OCI-LY1 (cell line): ENCODE measurements around the gene GTPBP3.

Source experiments
- H2AFZ ChIP-seq: fragments of 200-600 bp; sonication (generic), shearing (Covaris generic); 2 replicates; pipeline ENCODE4 v1.6.0; 2014; ENCODE audit warnings: antibody characterized with exemption, mild to moderate bottlenecking, low read length
- H3F3A ChIP-seq: fragments of 200-600 bp; sonication (generic), shearing (Covaris generic); 2 replicates; pipeline ENCODE4 v1.6.0; 2014; ENCODE audit warnings: mild to moderate bottlenecking, antibody characterized with exemption, low read length, moderate library complexity; ENCODE audit not compliant: insufficient read depth
- H3K27ac ChIP-seq: fragments of 200-600 bp; sonication (generic); 2 replicates; pipeline ENCODE4 v1.5.1; 2014; ENCODE audit warnings: low read length, mixed run types, mild to moderate bottlenecking, low read depth; ENCODE audit not compliant: poor library complexity, severe bottlenecking
- H3K27me3 ChIP-seq: fragments of 200-600 bp; sonication (generic); 2 replicates; pipeline ENCODE4 v1.6.0; 2014; ENCODE audit warnings: antibody characterized with exemption, mild to moderate bottlenecking, low read length, moderate library complexity; ENCODE audit not compliant: insufficient read depth
- H3K36me3 ChIP-seq: fragments of 200-600 bp; sonication (generic); 2 replicates; pipeline ENCODE4 v1.6.1; 2014; ENCODE audit warnings: mild to moderate bottlenecking, antibody characterized with exemption, low read length, moderate library complexity, mixed read lengths; ENCODE audit not compliant: insufficient read depth
- H3K4me1 ChIP-seq: fragments of 200-600 bp; sonication (generic); 2 replicates; pipeline ENCODE4 v1.5.1; 2014; ENCODE audit warnings: mild to moderate bottlenecking, low read length, moderate library complexity; ENCODE audit not compliant: insufficient read depth, severe bottlenecking
- H3K4me2 ChIP-seq: fragments of 200-600 bp; sonication (generic), shearing (Covaris generic); 2 replicates; pipeline ENCODE4 v1.6.1; 2014; ENCODE audit warnings: low read length
- H3K4me3 ChIP-seq: fragments of 200-600 bp; sonication (generic); 2 replicates; pipeline ENCODE4 v1.5.1; 2014; ENCODE audit warnings: low read length, low read depth, mild to moderate bottlenecking, mixed read lengths; ENCODE audit not compliant: poor library complexity, severe bottlenecking
- H3K79me2 ChIP-seq: fragments of 200-600 bp; shearing (Covaris generic); 2 replicates; pipeline ENCODE4 v1.6.1; 2016; ENCODE audit warnings: mixed run types, low read length, mixed read lengths; ENCODE audit not compliant: insufficient read depth
- H3K9ac ChIP-seq: fragments of 200-600 bp; sonication (generic), shearing (Covaris generic); 2 replicates; pipeline ENCODE4 v1.6.1; 2014; ENCODE audit warnings: mild to moderate bottlenecking, low read length, mixed read lengths
- H3K9me2 ChIP-seq: fragments of 200-600 bp; sonication (generic), shearing (Covaris generic); 2 replicates; pipeline ENCODE4 v1.6.1; 2014; ENCODE audit warnings: low read depth, mild to moderate bottlenecking, low read length, mixed read lengths
- H3K9me3 ChIP-seq: fragments of 200-600 bp; shearing (Covaris generic); 2 replicates; pipeline ENCODE4 v1.6.1; 2014; ENCODE audit warnings: low read length, mixed read lengths
- H4K20me1 ChIP-seq: fragments of 200-600 bp; sonication (generic), shearing (Covaris generic); 2 replicates; pipeline ENCODE4 v1.6.0; 2016; ENCODE audit warnings: mild to moderate bottlenecking, low read length; ENCODE audit not compliant: insufficient read depth
- EZH2 ChIP-seq: fragments of 200-600 bp; sonication (generic), shearing (Covaris generic); IDR thresholded peaks from 2 replicates; pipeline ENCODE4 v1.8.0; 2017; ENCODE audit warnings: borderline replicate concordance, mixed run types, mild to moderate bottlenecking, antibody characterized with exemption, low read length, moderate library complexity, mixed read lengths
- TF ChIP-seq, protein P1 (sequence below): fragments of 200-600 bp; sonication (generic), shearing (Covaris generic); IDR thresholded peaks from 2 replicates; pipeline ENCODE4 v1.5.1; 2017; ENCODE audit warnings: mild to moderate bottlenecking, antibody characterized with exemption, low read length, moderate library complexity, mixed read lengths

Gene GTPBP3

DNA sequence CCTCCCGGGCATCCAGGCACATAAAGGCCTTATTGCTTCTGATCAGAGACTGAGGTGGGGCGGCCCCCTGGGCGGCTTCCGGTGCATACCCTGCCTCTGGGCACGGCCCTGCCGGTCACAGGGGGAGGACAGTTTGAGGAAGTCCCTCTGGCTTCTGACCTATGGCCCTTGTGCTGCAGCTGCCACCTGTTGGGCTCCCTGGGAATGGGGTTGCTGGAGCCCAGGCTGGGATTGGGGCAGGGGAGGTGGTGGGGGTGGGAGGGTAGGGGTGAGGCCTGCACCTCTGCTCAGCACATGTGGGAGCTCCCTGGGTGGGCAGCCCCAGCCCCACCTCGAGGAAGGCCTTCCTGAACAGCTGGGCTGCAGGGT, 13.4 kb upstream of the GTPBP3 start:
- Histone ChIP-seq H3K27me3 (no peaks in the 10 kb centered on the region; the same call in 1 of the 2 replicates), H3K27ac (no peak overlapping the region), H3K4me3 (no peak overlapping the region), H3K4me1 (peaks cover 6% of the 10 kb centered on the region), H2AFZ (no peak overlapping the region), H3K79me2 (no peaks in the 10 kb centered on the region), H3K4me2 (no peak overlapping the region), H3K9ac (no peak overlapping the region), H3K9me2 (no peaks in the 10 kb centered on the region), H3F3A (peaks cover 3% of the 10 kb centered on the region; the same call in 1 of the 2 replicates), H3K36me3 (peaks cover 40% of the 10 kb centered on the region), H3K9me3 (no peaks in the 10 kb centered on the region), H4K20me1 (no peaks in the 10 kb centered on the region)
- TF ChIP-seq, protein P1, sequence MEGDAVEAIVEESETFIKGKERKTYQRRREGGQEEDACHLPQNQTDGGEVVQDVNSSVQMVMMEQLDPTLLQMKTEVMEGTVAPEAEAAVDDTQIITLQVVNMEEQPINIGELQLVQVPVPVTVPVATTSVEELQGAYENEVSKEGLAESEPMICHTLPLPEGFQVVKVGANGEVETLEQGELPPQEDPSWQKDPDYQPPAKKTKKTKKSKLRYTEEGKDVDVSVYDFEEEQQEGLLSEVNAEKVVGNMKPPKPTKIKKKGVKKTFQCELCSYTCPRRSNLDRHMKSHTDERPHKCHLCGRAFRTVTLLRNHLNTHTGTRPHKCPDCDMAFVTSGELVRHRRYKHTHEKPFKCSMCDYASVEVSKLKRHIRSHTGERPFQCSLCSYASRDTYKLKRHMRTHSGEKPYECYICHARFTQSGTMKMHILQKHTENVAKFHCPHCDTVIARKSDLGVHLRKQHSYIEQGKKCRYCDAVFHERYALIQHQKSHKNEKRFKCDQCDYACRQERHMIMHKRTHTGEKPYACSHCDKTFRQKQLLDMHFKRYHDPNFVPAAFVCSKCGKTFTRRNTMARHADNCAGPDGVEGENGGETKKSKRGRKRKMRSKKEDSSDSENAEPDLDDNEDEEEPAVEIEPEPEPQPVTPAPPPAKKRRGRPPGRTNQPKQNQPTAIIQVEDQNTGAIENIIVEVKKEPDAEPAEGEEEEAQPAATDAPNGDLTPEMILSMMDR, result no peak
- no peak for TF ChIP-seq EZH2

DNA sequence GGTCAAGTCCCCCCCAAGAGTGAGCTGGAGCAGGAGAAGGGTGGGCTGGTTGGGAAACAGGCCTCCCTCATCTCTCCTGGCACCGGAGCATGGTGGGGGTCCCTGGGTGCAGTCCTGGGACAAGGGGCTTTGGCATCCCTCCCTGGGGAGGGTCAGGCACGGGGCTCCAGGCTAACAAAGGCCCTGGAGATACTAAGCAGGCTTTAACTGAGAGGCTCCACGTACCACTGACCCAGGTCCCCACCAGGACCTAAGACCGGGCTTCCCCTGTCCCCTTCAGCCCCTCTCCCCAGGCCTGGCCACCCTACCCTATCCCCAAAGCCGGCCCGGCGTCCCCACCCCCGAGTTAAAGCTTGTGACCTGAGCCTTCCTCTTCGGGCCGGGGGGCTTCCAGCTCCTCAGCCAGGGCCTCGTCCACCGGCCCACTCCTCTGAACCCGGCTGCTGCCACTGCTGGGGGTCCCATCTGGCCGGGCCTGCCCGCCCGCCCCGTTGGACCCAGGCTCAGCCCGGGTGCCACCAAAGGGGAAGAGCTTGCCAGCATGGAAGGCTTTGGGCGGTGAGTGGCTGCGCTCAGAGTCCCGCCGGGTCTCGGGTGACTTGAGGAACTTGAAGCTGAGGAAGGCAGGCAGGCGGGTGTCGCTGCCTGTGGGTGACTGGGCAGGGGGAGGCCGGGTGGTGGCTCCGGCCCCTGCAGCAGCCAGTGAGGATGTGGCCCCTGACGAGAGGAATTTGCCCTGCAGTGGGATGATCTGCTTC, 12.8 kb upstream of the GTPBP3 start:
- Histone ChIP-seq H3K9ac (no peak overlapping the region), H4K20me1 (no peaks in the 10 kb centered on the region), H3K79me2 (no peaks in the 10 kb centered on the region), H2AFZ (no peak overlapping the region), H3K36me3 (peaks cover 34% of the 10 kb centered on the region), H3K4me2 (no peak overlapping the region), H3K27ac (no peak overlapping the region), H3F3A (peaks cover 3% of the 10 kb centered on the region; the same call in 1 of the 2 replicates), H3K9me2 (no peaks in the 10 kb centered on the region), H3K27me3 (no peaks in the 10 kb centered on the region; the same call in 1 of the 2 replicates), H3K4me1 (peaks cover 6% of the 10 kb centered on the region), H3K4me3 (no peak overlapping the region), H3K9me3 (no peaks in the 10 kb centered on the region)
- TF ChIP-seq, protein P1, result no peak
- TF ChIP-seq EZH2, result no peak

DNA sequence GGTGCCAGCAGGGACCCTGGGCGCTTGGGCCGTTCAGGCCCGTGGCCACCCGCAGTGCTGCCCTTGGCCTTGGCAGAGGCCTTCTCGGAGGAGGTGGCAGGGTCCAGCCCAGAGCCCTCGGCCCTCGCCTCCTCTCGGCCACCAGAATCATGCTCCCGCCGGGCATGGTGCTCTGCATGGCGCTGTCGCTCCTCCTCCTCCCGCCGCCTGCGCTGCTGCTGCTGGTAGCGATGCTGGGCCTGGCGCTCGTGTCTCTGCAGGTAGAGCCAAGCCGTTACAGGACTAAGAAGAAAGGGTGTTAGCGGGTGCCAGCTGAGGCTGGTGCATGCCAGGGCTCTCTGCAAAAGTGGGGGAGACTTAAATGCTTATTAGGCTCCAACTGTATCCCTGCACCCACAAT, 12.2 kb upstream of the GTPBP3 start:
- Histone ChIP-seq H3K27me3 (no peaks in the 10 kb centered on the region; the same call in 1 of the 2 replicates), H2AFZ (no peak overlapping the region), H3F3A (peaks cover 3% of the 10 kb centered on the region; the same call in 1 of the 2 replicates), H3K9me2 (no peaks in the 10 kb centered on the region), H3K4me2 (no peak overlapping the region), H3K9me3 (no peaks in the 10 kb centered on the region), H3K9ac (no peak overlapping the region), H4K20me1 (no peaks in the 10 kb centered on the region), H3K36me3 (peaks cover 28% of the 10 kb centered on the region), H3K4me1 (peaks cover 6% of the 10 kb centered on the region), H3K79me2 (no peaks in the 10 kb centered on the region), H3K27ac (no peak overlapping the region), H3K4me3 (no peak overlapping the region)
- no peak for TF ChIP-seq EZH2
- TF ChIP-seq, protein P1, result no peak
